ENCODE results near the gene MYO1A.
A peak's percentile ranks its signal among the peaks of the same experiment; 100 is the strongest.
"Not testable (repeated sequence)": the region's sequence is repeated elsewhere in the genome, so short reads cannot be mapped to it uniquely, and the experiment has no call there.

Gene MYO1A

DNA sequence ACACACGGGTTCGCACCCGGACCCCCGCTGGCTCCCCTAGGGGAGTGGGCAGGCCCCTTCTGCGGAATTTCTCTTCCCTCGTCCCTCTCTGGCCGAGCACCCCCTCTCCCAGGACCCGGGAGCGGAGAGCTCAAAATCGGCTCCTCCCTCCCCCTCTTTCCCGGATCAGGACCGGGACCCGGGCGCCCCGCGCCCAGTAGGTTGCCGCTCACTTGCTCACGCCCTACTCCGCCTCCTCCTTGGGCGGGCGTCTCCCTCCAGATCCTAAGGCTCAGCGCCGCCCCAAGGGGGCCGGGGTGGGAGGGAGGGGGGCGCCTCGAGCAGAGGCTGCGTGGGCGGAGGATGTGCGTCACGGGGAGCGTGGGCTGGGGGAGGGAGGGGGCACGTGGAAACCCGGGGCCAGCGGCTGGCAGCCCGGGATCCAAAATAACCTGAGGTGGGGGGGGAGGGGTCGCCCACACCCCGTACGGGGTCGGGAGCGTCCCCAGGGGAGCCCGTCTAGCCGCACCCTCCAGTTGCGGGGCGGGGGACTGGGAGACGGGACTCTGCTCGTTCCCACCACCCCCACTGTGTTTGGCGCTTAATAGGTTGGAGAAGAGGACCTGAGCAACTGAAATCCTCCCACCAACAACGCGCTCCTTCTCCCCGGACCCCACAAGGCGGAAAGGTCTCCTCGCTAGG lies 37.2 kb upstream of the MYO1A start:
- DNase-seq (ENCODE audit: low spot score) = peak; percentile 76

DNA sequence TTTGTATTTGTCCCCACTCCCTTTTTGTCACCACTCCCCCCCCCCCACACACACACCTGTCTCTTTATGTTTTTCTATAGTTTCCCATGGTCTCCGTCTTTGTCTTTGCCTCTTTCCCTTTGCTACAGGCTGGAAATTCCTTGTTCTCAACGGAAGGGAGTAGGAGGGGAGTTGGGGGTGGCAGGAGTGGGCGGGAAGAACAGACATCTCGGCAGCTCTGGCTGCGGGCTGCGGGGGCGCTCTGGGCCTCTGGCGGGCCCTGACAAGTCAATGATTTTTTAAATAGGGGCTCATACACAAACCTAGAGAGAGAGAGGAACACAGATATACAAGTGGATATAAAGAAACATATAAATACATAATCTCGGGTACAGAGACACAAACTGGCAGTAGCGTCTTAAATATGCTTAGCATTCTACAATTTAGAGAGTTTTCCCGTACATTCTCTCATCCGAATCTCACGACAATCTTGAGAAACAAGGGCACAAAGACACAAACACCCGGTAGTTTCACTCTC lies 36.6 kb upstream of the MYO1A start:
- no peak for DNase-seq (ENCODE audit: low spot score)

DNA sequence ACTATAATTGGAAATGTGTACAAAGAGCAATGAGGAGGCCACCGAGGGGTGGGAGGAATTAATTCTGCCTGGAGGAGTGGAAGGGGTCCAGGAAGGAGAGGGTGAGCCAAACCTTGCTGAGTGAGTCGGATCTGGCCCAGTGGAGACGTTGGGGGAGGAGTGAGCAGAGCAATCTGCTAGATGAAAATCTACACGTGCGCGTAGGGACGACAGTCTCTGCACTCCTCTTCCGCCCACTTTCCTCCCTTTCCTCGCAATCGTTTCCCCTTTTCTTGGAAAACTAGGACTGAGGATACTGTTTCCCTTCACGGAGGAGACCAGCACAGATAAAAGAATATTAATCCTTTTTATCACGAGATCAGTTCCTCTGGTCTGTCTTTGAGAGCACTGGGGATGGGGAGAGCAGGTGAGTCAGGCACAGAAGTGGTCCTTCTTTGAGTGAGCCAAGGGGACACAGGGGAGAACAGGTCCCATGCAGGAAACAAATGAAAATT lies 36.1 kb upstream of the MYO1A start:
- DNase-seq (ENCODE audit: low spot score) = no peak

DNA sequence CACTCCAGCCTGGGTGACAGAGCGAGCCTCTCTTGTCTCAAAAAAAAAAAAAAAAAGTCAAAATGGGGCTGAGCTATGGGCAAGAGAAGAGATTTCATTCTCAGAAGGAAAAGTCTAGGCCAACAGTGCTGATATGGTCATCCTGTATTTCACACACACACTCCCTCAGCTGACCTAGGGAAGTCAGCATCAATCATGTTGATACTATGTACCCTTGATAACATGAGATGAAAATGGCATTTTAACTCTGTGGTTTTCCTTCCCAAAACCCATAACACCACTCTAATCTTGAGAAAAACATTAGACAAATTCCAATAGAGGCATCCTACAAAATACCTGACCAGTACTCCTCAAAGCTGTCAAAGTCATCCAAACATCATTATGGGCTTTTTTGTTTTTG lies 30.9 kb upstream of the MYO1A start:
- DNase-seq (ENCODE audit: low spot score) = no peak

DNA sequence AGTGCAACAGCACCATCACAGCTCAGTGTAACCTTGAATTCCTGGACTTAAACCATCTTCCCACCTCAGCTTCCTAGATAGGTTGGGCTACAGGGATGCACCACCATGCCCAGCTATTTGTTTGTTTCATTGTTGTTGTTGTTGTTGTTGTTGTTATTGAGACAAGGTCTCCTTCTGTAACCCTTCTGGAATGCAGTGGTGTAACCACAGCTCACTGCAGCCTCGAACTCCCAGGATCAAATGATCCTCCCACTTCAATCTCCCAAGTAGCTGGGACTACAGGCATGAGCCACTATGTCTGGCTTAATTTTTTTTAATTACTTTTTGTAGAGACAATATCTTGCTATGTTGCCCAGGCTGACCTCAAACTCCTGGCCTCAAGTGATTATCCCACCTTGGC lies 29.9 kb upstream of the MYO1A start:
- DNase-seq (ENCODE audit: low spot score) = no peak

DNA sequence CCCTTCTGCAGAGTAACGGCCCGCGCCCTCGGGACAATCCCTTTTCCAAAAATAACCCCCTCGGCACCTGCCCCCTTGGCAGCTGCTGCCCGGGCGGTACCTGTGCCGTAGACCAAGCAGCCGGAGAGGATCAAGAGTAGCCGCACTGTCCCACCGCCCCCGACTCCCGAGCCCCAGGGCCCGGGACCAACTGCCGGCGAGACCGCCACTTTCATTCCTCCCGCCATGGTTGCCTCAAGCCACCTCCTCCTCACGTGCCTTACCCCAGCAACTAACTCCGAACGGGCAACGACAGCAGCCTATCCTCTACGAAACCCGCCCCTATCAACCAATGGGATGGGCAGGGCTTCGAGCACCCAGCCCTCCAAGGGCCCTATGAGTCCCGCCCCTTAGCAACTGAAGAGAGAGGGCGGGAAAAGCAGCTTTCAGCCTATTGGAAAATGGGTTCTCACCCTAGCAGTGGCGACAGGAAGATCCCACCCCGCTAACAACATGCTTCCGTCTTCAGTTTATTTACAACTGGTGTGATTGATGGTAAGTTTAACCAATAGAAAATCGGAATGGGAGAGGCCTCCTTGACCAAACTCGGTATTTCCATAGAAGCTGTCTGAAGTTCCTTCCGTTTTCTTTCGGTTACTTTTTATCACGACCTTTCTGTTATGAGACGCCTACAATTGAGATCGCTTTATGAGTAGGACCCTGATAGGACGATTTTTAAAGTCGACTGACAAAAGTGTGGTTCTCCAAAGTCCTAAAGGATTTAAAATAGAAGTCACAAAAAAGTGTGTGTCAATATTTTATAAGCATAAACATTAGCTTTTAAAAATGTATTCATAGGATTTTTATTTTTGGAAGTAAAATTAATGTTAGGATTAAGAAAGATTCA lies 28.8 kb upstream of the MYO1A start, which contains the start of gene NEMP1:
Gene NEMP1 (minus strand): TSS at position 273 of the 886 bp plus-strand sequence. CDS start 46 bp downstream, at position 227.
- DNase-seq (ENCODE audit: low spot score) = peak; percentile 100

DNA sequence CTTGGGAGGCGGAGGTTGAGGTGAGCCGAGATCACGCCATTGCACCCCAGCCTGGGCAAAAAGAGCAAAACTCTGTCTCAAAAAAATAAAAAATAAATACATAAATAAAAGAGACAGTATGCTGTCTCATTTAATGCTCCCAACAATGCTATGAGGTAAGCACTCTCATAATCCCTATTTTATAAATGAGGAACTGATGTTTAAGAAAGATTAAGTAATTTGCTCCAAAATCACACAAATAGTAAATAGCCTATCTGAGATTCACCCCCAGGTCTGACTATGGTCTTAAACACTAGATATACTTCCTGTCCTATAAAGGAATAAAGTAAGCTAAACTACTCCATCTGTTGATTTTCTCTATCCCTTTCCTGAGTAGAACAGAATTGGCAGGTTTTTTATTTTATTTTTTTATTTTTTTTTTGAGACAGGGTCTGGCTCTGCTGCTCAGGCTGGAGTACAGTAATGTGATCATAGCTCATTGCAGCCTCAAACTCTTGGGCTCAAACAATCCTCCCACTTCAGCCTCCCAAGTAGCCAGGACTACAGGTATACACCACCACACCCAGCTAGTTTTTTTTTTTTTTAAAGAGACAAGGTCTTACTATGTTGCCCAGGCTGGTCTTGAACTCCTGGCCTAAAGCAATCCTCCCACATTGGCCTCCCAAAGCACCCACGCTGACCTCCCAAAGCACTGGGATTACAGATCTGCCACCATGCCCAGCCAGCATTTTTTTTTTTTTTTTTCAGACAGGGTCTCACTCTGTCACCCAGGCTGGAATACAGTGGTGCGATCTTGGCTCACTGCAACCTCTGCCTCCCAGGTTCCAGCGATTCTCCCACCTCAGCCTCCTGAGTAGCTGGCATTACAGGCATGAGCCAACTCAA lies 23.9 kb upstream of the MYO1A start:
- not testable (repeated sequence) for DNase-seq (ENCODE audit: low spot score)

DNA sequence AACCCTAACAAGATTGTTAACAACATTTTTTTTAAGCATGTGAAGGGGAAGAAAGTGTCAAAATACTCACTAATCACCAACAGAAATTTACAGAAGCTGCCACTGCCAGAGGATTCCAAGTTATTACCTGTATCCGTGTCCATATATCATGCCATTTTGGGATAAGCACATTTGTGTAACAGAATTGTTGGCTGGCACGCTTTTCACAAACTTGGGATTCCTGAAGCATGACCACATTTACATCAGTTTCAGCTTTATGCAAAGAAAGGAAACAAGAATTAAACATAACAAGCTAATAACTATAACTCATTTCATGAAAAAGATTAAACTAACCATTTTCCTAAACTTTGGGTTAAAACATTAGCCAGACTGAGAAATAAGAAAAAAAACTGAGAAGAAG lies 22.7 kb upstream of the MYO1A start:
- DNase-seq (ENCODE audit: low spot score) = no peak

DNA sequence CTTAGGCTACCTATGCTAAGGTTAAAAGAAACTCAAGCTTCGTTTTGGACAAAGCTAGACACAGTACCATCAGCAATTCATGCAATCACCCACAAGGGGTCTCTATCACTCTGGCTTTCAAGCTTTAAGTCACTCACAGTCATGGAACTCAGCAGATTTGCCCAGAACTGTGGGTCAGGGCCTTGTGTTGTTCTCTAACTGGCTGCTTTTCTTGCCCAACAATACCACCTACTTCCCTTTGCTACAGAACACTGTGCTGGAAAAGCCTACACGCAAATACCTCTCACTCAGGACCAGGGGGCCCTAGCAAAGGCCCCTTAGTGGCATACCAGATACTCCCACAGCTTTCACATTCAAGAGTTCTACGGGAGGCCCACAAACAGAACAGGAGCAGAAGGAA lies 19.6 kb upstream of the MYO1A start:
- DNase-seq (ENCODE audit: low spot score) = peak; percentile 84

DNA sequence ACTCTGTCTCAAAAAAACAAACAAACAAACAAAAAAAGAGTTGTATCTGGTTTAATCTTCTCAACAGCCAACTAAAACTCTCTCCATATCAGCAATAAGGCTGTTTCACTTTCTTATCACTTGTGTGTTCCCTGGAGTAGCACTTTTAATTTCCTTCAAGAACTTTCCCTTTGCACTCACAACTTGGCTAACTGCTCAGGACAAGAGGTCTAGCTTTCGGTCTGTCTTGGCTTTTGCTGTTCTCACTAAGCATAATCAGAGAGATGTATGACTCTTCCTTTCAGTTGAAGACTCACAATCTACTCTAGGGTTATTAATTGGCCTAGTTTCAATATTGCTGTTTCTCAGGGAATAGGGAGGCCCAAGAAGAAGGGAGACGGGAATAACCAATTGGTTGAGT lies 16.3 kb upstream of the MYO1A start:
- DNase-seq (ENCODE audit: low spot score) = no peak

DNA sequence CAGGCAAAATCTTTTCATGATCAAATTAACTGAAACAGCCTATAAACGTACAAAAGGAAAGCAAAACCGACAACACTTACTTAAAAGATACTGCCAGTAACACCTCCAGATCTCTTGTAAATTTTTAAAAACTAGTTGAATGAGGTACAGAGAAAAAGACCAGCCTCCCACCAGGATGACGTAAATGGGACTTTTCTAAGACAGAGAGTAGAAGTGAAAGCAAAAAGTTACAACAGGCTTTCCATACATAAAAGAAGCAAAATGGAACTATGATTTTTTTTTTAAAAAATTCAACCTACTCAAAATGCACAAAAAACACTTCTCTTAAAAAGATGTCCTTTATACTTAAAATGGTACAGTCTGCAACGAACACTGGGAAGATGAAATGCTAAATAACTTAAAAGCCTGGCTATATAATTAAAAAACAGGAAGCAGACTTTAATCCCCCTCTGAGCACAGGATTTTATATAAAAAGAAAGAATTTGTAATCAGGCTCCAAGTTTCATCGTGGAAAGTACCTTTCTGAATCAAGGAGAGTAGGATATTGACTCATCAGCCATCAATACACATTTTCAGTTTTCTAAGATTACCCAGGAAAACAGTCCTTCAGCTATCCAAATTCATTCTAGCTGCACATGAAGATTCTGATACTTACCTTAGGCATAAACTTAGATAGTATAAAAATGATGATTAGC lies 14.2 kb upstream of the MYO1A start:
- DNase-seq (ENCODE audit: low spot score) = no peak

DNA sequence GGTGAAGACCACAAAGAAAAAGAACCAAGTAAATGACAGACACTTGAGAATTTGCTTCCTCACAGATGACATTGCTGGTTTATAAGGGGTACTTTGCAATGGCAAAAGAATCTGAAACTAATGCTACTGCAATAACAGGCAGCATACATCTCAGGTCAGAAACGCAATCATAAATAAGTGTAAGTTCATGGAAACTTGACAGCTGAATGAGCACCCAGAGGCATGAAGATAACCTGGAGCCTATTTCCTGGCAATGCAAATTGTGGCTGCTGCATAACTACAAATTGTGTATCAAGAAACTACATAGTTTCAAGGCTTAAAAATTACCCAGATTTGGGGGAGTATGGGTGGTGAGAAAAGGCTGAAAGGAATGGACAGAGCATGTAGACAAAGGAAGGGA lies 8.5 kb upstream of the MYO1A start:
- DNase-seq (ENCODE audit: low spot score) = no peak

DNA sequence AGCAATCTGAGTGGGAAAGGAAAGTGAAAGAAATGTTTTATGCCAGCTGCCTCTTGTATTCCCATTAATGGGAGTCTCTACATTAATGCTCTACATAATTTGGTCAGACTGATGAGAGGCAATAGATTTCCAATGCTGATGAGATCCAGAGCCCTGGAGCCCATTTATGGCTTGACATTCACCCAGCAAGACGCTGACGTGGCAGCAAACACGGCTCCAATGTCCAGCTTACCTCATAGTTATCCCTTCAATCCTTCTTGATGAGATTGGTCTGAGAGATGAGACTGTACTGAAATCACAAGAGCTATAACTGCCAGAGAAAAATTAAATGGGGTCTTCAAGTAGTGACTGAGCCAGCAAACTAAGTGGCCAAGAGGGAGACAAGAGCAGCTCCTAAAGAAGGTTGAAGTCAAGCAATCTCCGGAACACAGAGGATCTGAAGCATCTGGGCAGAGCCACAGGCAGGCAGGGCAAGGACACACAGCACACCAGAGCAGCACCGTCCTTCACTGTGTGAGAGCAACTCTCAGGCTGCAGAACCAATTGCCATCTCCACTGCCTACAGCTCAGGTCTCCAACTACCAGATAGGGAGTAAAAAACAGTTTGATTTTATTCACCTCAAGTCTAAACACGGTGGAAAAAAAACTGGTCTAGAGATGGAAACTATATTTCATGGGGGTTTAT lies 7.3 kb upstream of the MYO1A start:
- no peak for DNase-seq (ENCODE audit: low spot score)

DNA sequence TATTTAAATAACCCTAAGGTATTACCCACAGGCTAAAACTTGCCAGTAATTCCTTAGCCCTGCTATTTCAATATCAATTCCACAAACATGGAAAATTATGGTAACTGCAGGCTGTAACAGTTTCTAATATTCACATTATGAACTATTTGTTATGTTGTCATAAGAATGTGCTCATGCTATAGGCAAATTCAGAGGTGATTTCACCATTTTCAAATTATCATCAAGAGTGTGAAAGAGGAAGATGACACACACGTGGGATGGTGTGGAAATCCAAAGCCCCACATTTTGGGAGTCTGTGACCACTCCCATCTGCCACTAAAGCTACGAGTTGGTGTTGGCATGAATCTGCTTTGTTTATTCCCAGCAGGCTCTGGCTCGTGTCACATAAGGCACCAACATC lies 5.9 kb upstream of the MYO1A start:
- no peak for DNase-seq (ENCODE audit: low spot score)

DNA sequence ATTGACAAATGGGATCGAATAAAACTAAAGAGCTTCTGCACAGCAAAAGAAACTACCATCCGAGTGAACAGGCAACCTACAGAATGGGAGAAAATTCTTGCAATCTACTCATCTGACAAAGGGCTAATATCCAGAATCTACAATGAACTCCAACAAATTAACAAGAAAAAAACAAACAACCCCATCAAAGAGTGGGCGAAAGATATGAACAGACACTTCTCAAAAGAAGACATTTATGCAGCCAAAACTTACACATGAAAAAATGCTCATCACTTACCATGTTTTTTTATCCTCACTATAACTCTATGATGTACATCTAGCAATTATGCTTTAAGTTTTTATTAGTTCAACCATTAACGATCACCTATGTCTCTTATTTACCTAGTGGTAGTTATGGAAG lies 4.0 kb upstream of the MYO1A start:
- not testable (repeated sequence) for DNase-seq (ENCODE audit: low spot score)

DNA sequence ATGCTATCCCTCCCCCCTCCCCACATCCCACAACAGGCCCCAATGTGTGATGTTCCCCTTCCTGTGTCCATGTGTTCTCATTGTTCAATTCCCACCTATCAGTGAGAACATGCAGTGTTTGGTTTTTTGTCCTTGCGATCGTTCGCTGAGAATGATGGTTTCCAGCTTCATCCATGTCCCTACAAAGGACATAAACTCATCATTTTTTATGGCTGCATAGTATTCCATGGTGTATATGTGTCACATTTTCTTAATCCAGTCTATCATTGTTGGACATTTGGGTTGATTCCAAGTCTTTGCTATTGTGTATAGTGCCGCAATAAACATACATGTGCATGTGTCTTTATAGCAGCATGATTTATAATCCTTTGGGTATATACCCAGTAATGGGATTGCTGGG lies 3.2 kb upstream of the MYO1A start:
- DNase-seq (ENCODE audit: low spot score) = not testable (repeated sequence)

DNA sequence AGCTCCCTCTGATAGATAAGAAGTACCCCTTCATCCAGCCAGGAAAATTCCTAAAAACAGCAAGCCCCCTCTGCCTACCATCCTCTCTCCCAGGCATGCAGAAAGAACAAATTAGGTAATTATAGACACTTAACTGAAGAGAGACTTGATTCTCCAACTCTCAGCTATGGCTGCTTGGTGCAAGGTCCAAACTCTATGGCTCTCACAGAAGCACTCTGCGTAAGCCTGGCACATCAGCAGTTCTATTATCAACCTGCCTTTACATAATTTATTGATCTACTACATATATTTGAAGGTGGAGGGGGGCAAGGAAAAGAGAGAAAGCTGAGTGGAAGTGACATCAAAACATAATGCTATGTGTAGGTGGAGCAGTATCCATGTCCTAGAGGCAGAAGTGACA lies 1.1 kb upstream of the MYO1A start:
- DNase-seq (ENCODE audit: low spot score) = no peak

DNA sequence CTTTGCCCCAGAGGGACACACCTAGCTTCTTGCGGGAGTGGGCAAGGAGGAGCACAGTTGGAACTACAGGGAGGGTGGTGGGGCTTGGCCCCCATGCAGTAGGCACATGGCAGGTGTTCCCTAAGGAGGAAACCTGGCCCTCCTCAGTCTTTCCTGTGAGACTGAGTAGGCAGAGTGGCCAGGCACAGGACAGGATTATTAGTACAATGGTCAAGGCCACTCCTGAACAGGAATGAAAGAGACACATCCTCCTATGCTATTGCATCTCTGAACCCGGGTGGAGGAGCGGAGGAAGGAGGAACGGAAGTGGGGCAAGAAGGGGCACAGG lies 846 bp downstream of the MYO1A start:
- DNase-seq (ENCODE audit: low spot score) = no peak

DNA sequence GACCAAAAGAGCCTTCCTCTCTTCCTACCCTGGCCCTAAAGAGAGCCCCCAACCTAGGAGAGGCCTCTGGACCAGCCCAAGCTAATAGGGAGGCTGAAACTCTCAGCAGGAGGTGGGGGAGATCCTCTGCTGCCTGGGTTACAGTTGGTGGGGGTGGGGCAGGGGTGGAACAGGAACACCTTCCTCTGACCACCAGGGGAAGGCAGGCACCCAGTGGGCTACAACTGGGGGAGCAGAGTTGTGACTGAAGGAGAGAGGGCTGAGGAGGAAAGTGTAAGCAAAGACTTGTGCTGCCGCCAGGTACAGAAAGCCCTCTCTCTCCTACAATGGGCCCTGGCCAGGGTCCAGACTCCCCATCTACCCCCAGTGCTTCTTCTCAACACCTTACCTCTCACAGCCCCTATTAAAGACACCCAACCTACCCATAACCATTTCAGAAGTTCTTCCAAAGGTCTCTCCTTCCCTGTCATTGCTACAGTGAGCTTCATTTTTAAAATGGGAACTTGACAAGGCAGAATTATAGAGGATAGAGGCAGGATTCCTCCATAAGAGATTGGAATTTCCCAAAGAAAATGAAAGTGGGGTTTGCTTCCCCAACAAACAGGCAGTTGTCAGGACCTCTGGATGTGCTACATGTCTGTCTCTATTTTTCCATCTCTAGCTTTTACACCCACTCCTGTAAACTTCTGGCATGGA lies 1.4 kb downstream of the MYO1A start:
- DNase-seq (ENCODE audit: low spot score) = no peak

DNA sequence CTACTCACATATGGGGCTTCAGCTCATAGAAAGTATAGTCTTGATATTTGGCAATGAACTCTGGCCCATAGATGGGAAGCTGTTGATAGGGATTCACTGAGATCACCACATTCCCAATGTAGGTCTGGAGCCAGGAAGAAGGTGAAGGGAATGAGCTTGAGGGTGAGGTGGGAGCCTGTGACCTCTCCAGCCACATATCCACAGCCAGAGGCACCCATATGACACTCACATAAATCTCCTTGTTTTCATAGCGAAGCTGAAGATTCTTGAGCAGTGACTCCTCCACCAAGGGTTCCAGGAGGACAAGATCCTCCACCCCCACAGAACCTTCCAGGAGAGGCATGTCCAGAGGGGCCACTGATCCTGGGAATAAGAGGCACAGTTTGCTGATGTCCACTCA lies 1.9 kb downstream of the MYO1A start:
- DNase-seq (ENCODE audit: low spot score) = no peak

Measured in hematopoietic multipotent progenitor cell treated with erythropoietin and hydrocortisone succinate and interleukin-3 and kit ligand, for 15 days (in vitro differentiated cells).